ENCODE results near the gene SCN7A.

Gene SCN7A

DNA sequence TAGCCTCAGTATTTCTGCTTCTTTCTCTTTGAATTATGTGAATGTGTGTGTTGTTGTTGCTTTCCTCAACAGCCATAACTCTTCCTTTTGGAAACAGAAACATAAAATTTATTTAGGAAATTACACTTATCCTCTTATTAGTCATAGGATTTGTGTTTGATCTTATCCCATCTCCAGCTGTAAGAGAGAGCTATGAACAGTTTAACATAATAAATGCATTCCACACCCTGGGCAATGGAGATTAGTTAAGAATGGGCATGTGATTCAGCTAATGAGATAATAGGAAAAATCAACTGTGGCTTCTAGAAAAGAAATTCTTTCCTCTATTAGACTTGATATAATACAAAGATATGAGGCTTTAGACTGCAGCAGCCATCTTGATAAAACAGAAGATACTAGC, 55.0 kb downstream of the SCN7A start:
- Histone ChIP-seq H3K27ac (ENCODE audit: low read depth, low read length) (no peak overlapping the region), H3K4me3 (ENCODE audit: insufficient read depth, low read length, poor library complexity, severe bottlenecking) (no peak overlapping the region), H3K9me2 (replicated peaks; ENCODE audit: insufficient read depth, low read length) (no peaks in the 10 kb centered on the region), H3K36me3 (ENCODE audit: low read length) (no peaks in the 10 kb centered on the region), H3K9me3 (ENCODE audit: insufficient read depth, low read length) (no peaks in the 10 kb centered on the region), H4K20me1 (ENCODE audit: low read depth, low read length) (no peaks in the 10 kb centered on the region), H3K79me2 (ENCODE audit: insufficient read depth, low read length) (no peaks in the 10 kb centered on the region), H3K9ac (ENCODE audit: low read length) (no peak overlapping the region), H3K4me2 (ENCODE audit: low read depth, low read length, poor library complexity, severe bottlenecking) (no peak overlapping the region), H2AFZ (ENCODE audit: low read depth, low read length, severe bottlenecking) (no peak overlapping the region), H3F3A (ENCODE audit: insufficient read depth) (no peaks in the 10 kb centered on the region), H3K27me3 (ENCODE audit: low read length) (no peaks in the 10 kb centered on the region)
- TF ChIP-seq, protein P1, sequence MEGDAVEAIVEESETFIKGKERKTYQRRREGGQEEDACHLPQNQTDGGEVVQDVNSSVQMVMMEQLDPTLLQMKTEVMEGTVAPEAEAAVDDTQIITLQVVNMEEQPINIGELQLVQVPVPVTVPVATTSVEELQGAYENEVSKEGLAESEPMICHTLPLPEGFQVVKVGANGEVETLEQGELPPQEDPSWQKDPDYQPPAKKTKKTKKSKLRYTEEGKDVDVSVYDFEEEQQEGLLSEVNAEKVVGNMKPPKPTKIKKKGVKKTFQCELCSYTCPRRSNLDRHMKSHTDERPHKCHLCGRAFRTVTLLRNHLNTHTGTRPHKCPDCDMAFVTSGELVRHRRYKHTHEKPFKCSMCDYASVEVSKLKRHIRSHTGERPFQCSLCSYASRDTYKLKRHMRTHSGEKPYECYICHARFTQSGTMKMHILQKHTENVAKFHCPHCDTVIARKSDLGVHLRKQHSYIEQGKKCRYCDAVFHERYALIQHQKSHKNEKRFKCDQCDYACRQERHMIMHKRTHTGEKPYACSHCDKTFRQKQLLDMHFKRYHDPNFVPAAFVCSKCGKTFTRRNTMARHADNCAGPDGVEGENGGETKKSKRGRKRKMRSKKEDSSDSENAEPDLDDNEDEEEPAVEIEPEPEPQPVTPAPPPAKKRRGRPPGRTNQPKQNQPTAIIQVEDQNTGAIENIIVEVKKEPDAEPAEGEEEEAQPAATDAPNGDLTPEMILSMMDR (IDR thresholded peaks at IDR 0.05; ENCODE audit: insufficient read depth, low read length, poor library complexity, severe bottlenecking): no peak
- TF ChIP-seq EZH2phosphoT487 (conservative IDR thresholded peaks at IDR 0.05; ENCODE audit: low read length): no peak

DNA sequence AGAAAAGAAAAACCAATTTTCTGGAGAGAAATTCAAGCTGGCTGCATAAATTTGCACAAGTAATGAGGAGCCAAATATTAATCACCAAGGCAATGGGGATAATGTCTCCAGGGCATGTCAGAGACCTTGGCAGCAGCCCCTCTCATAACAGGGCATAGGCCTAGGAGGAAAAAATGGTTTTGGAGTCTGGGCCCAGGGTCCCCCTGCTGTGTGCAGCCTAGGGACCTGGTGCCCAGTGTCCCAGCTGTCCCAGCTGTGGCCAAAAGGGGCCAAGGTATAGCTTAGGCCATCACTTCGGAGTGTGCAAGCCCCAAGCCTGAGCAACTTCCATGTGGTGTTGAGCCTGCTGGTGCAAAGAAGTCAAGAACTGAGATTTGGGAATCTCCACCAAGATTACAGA, 57.1 kb downstream of the SCN7A start:
- no peaks in the 10 kb centered on the region for H3F3A ChIP-seq (ENCODE audit: insufficient read depth)
- no peaks in the 10 kb centered on the region for H3K27me3 ChIP-seq (ENCODE audit: low read length)
- no peaks in the 10 kb centered on the region for H3K36me3 ChIP-seq (ENCODE audit: low read length)
- no peak overlapping the region for H3K9ac ChIP-seq (ENCODE audit: low read length)
- TF ChIP-seq, protein P1 (IDR thresholded peaks at IDR 0.05; ENCODE audit: insufficient read depth, low read length, poor library complexity, severe bottlenecking): no peak
- no peak for TF ChIP-seq EZH2phosphoT487 (conservative IDR thresholded peaks at IDR 0.05; ENCODE audit: low read length)
- H2AFZ ChIP-seq (ENCODE audit: low read depth, low read length, severe bottlenecking): no peak overlapping the region
- no peaks in the 10 kb centered on the region for H4K20me1 ChIP-seq (ENCODE audit: low read depth, low read length)
- no peaks in the 10 kb centered on the region for H3K79me2 ChIP-seq (ENCODE audit: insufficient read depth, low read length)
- no peaks in the 10 kb centered on the region for H3K9me2 ChIP-seq (replicated peaks; ENCODE audit: insufficient read depth, low read length)
- H3K27ac ChIP-seq (ENCODE audit: low read depth, low read length): no peak overlapping the region
- no peaks in the 10 kb centered on the region for H3K9me3 ChIP-seq (ENCODE audit: insufficient read depth, low read length)
- no peak overlapping the region for H3K4me2 ChIP-seq (ENCODE audit: low read depth, low read length, poor library complexity, severe bottlenecking)
- H3K4me3 ChIP-seq (ENCODE audit: insufficient read depth, low read length, poor library complexity, severe bottlenecking): no peak overlapping the region

DNA sequence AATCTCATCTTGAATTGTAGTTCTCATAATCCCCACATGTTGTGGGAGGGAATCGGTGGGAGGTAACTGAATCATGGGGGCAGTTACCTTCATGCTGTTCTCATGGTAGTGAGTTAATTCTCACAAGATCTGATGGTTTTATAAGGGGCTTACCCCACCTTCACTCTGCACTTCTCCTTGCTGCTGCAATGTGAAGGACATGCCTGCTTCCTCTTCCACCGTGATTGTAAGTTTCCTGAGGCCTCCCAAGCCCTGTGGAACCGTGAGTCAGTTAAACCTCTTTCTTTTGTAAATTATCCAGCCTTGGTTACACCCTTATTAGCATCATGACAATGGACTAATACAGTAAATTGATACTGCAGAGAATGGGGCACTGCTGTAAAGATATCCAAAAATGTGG, 57.9 kb downstream of the SCN7A start:
- no peak overlapping the region for H2AFZ ChIP-seq (ENCODE audit: low read depth, low read length, severe bottlenecking)
- H3K36me3 ChIP-seq (ENCODE audit: low read length): no peaks in the 10 kb centered on the region
- H3F3A ChIP-seq (ENCODE audit: insufficient read depth): no peaks in the 10 kb centered on the region
- no peak overlapping the region for H3K27ac ChIP-seq (ENCODE audit: low read depth, low read length)
- no peaks in the 10 kb centered on the region for H3K9me3 ChIP-seq (ENCODE audit: insufficient read depth, low read length)
- H4K20me1 ChIP-seq (ENCODE audit: low read depth, low read length): no peaks in the 10 kb centered on the region
- TF ChIP-seq, protein P1 (IDR thresholded peaks at IDR 0.05; ENCODE audit: insufficient read depth, low read length, poor library complexity, severe bottlenecking): no peak
- no peak for TF ChIP-seq EZH2phosphoT487 (conservative IDR thresholded peaks at IDR 0.05; ENCODE audit: low read length)
- no peak overlapping the region for H3K4me3 ChIP-seq (ENCODE audit: insufficient read depth, low read length, poor library complexity, severe bottlenecking)
- H3K9ac ChIP-seq (ENCODE audit: low read length): no peak overlapping the region
- H3K4me2 ChIP-seq (ENCODE audit: low read depth, low read length, poor library complexity, severe bottlenecking): no peak overlapping the region
- H3K9me2 ChIP-seq (replicated peaks; ENCODE audit: insufficient read depth, low read length): no peaks in the 10 kb centered on the region
- no peaks in the 10 kb centered on the region for H3K79me2 ChIP-seq (ENCODE audit: insufficient read depth, low read length)
- H3K27me3 ChIP-seq (ENCODE audit: low read length): no peaks in the 10 kb centered on the region
